K562 (cell line): ENCODE measurements around the gene KIF17. TPM values are rescaled to one million over a fixed set of nuclear protein-coding genes. Genes with fewer than 3 reads are reported as not detected.

Source experiments
- ETV6 ChIP-seq, 3 experiments: fragments of 150-350 bp in 1 of 3; sonication (generic) in 1 of 3; formaldehyde crosslinking in 1 of 3; IDR thresholded peaks; 2 replicates each; pipeline versions ENCODE4 v1.6.1 to v1.8.0; 2014 to 2022; ENCODE audit warnings: borderline replicate concordance in 2 of 3, low read depth in 2 of 3, antibody characterized with exemption in 1 of 3, low read length in 1 of 3, mild to moderate bottlenecking in 1 of 3, missing genetic modification reagents in 1 of 3
- RUNX1 ChIP-seq: sonication (generic); IDR thresholded peaks from 2 replicates; pipeline ENCODE4 v1.6.1; 2016; ENCODE audit warnings: antibody characterized with exemption, low read depth
- SMAD2 ChIP-seq: fragments of 150-350 bp; IDR thresholded peaks from 2 replicates; pipeline ENCODE4 v1.6.1; 2014; ENCODE audit warnings: low read depth, mild to moderate bottlenecking, low read length
- TAF9B ChIP-seq: fragments of 450-650 bp; IDR thresholded peaks from 2 replicates; pipeline ENCODE4 v1.6.1; 2018; ENCODE audit warnings: mild to moderate bottlenecking; ENCODE audit not compliant: partially characterized antibody
- ZNF655 ChIP-seq: fragments of 250-450 bp; sonication (Bioruptor Pico); IDR thresholded peaks from 2 replicates; pipeline ENCODE4 v1.5.0; 2021
- polyA plus RNA-seq, 8 experiments: library from polyadenylated mRNA; depleted of rRNA in 4 of 8; stranded (reverse) in 5 of 8; unstranded in 3 of 8; fragments of >200 nt; fragmentation: Nextera tagmentation in 2 of 8; fragmentation: Illumina TruSeq in 1 of 8; extraction: Ambion mirVana in 2 of 8; extraction: Trizol in 1 of 8; gene quantifications; 2 replicates each; pipeline versions ENCODE4 v1.2.1 to v1.2.3, GENCODE V29; 2011 to 2014; ENCODE audit warnings: inconsistent platforms in 1 of 8, missing spikeins in 1 of 8
- total RNA-seq, 7 experiments: library from RNA; depleted of rRNA in 6 of 7; stranded (reverse); fragments of >200 nt in 6 of 7; fragmentation: Illumina TruSeq in 2 of 7; extraction: Trizol in 2 of 7; gene quantifications; 2 replicates each; pipeline versions ENCODE4 v1.2.1 to v1.2.3, GENCODE V29; 2011 to 2021; ENCODE audit warnings: low replicate concordance in 1 of 7

Gene KIF17
- total and polyA plus RNA-seq, 9 of the 15 experiments (the other 6 are each of a cell fraction or from before 2014, with no cell fraction given): 0.04 to 0.47 (median 0.18) TPM; not detected in 5

GRCh38 chr1:20726118-20726911 lies 8.5 kb upstream of the KIF17 start (continued):
- TF ChIP-seq ETV6 (IDR thresholded peaks at IDR 0.05; ENCODE audit: borderline replicate concordance in 1 of 2, low read depth in 2 of 2, low read length in 1 of 2): no peak
- no peak for TF ChIP-seq ETV6 (CRISPR knock-in tag; IDR thresholded peaks at IDR 0.05; ENCODE audit: borderline replicate concordance)
- TF ChIP-seq TAF9B: no peak
- TF ChIP-seq ZNF655: no peak
- no peak for TF ChIP-seq RUNX1
- TF ChIP-seq SMAD2: no peak
